ENCODE data around the gene C6orf52. TPM values are rescaled to one million over a fixed set of nuclear protein-coding genes. Genes with fewer than 3 reads are reported as not detected.

C6orf52 gene
- polyA plus RNA-seq, 1 donor from 2014 or later: 9.4 TPM

- Histone ChIP-seq H3K27me3 (ENCODE audit: insufficient read depth, low read depth, low read length) (no peaks in the 10 kb centered on the region), H3F3A (ENCODE audit: insufficient read depth, low read length, poor library complexity, severe bottlenecking) (no peaks in the 10 kb centered on the region), H2AFZ (ENCODE audit: low read depth, low read length) (peak overlapping the region; percentile 89), H3K27ac (ENCODE audit: low read length) (peak overlapping the region; percentile 56), H4K20me1 (ENCODE audit: insufficient read depth) (no peaks in the 10 kb centered on the region), H3K36me3 (ENCODE audit: insufficient read depth, low read length) (no peaks in the 10 kb centered on the region), H3K4me2 (ENCODE audit: low read length) (peak overlapping the region; percentile 61), H3K79me2 (replicated peaks; ENCODE audit: insufficient read depth, low read length) (peaks cover 10% of the 10 kb centered on the region), H3K9me3 (ENCODE audit: low read length) (no peaks in the 10 kb centered on the region), H3K4me3 (ENCODE audit: low read length) (peak overlapping the region; percentile 82), H3K9ac (ENCODE audit: low read length) (peak overlapping the region; percentile 75), H3K9me2 (ENCODE audit: insufficient read depth, low read length) (no peaks in the 10 kb centered on the region)
- TF ChIP-seq SMC3 (conservative IDR thresholded peaks at IDR 0.05; ENCODE audit: poor library complexity) (no peak), TAF1 (IDR thresholded peaks at IDR 0.05; ENCODE audit: low read depth) (no peak), EZH2 (IDR thresholded peaks at IDR 0.05; ENCODE audit: borderline replicate concordance, insufficient read depth, low read length, poor library complexity, severe bottlenecking) (no peak), MXI1 (conservative IDR thresholded peaks at IDR 0.05; ENCODE audit: poor library complexity, severe bottlenecking) (no peak), RAD21 (conservative IDR thresholded peaks at IDR 0.05) (no peak), POLR2AphosphoS5 (IDR thresholded peaks at IDR 0.05) (no peak), EP300 (conservative IDR thresholded peaks at IDR 0.05; ENCODE audit: poor library complexity, severe bottlenecking) (no peak)
- TF ChIP-seq, protein P1, sequence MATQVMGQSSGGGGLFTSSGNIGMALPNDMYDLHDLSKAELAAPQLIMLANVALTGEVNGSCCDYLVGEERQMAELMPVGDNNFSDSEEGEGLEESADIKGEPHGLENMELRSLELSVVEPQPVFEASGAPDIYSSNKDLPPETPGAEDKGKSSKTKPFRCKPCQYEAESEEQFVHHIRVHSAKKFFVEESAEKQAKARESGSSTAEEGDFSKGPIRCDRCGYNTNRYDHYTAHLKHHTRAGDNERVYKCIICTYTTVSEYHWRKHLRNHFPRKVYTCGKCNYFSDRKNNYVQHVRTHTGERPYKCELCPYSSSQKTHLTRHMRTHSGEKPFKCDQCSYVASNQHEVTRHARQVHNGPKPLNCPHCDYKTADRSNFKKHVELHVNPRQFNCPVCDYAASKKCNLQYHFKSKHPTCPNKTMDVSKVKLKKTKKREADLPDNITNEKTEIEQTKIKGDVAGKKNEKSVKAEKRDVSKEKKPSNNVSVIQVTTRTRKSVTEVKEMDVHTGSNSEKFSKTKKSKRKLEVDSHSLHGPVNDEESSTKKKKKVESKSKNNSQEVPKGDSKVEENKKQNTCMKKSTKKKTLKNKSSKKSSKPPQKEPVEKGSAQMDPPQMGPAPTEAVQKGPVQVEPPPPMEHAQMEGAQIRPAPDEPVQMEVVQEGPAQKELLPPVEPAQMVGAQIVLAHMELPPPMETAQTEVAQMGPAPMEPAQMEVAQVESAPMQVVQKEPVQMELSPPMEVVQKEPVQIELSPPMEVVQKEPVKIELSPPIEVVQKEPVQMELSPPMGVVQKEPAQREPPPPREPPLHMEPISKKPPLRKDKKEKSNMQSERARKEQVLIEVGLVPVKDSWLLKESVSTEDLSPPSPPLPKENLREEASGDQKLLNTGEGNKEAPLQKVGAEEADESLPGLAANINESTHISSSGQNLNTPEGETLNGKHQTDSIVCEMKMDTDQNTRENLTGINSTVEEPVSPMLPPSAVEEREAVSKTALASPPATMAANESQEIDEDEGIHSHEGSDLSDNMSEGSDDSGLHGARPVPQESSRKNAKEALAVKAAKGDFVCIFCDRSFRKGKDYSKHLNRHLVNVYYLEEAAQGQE (IDR thresholded peaks at IDR 0.05; ENCODE audit: borderline replicate concordance): no peak
- TF ChIP-seq, protein P2, sequence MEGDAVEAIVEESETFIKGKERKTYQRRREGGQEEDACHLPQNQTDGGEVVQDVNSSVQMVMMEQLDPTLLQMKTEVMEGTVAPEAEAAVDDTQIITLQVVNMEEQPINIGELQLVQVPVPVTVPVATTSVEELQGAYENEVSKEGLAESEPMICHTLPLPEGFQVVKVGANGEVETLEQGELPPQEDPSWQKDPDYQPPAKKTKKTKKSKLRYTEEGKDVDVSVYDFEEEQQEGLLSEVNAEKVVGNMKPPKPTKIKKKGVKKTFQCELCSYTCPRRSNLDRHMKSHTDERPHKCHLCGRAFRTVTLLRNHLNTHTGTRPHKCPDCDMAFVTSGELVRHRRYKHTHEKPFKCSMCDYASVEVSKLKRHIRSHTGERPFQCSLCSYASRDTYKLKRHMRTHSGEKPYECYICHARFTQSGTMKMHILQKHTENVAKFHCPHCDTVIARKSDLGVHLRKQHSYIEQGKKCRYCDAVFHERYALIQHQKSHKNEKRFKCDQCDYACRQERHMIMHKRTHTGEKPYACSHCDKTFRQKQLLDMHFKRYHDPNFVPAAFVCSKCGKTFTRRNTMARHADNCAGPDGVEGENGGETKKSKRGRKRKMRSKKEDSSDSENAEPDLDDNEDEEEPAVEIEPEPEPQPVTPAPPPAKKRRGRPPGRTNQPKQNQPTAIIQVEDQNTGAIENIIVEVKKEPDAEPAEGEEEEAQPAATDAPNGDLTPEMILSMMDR (IDR thresholded peaks at IDR 0.05; ENCODE audit: poor library complexity, severe bottlenecking): no peak
Observed at GRCh38 chr6:10722570-10722819, 28.1 kb upstream of the C6orf52 start.

GRCh38 chr6:10721850-10722569, 27.6 kb upstream of the C6orf52 start:
- Histone ChIP-seq H3K9ac (ENCODE audit: low read length) (peak overlapping the region; percentile 75), H4K20me1 (ENCODE audit: insufficient read depth) (no peaks in the 10 kb centered on the region), H2AFZ (ENCODE audit: low read depth, low read length) (peak overlapping the region; percentile 89), H3K36me3 (ENCODE audit: insufficient read depth, low read length) (no peaks in the 10 kb centered on the region), H3K27ac (ENCODE audit: low read length) (peak overlapping the region; percentile 56), H3K9me3 (ENCODE audit: low read length) (no peaks in the 10 kb centered on the region), H3K9me2 (ENCODE audit: insufficient read depth, low read length) (no peaks in the 10 kb centered on the region), H3F3A (ENCODE audit: insufficient read depth, low read length, poor library complexity, severe bottlenecking) (no peaks in the 10 kb centered on the region), H3K27me3 (ENCODE audit: insufficient read depth, low read depth, low read length) (no peaks in the 10 kb centered on the region), H3K4me3 (ENCODE audit: low read length) (peak overlapping the region; percentile 82), H3K4me2 (ENCODE audit: low read length) (peak overlapping the region; percentile 61), H3K79me2 (replicated peaks; ENCODE audit: insufficient read depth, low read length) (peaks cover 10% of the 10 kb centered on the region)
- TF ChIP-seq POLR2AphosphoS5 (IDR thresholded peaks at IDR 0.05) (no peak), EZH2 (IDR thresholded peaks at IDR 0.05; ENCODE audit: borderline replicate concordance, insufficient read depth, low read length, poor library complexity, severe bottlenecking) (no peak), MXI1 (conservative IDR thresholded peaks at IDR 0.05; ENCODE audit: poor library complexity, severe bottlenecking) (no peak), EP300 (conservative IDR thresholded peaks at IDR 0.05; ENCODE audit: poor library complexity, severe bottlenecking) (no peak), RAD21 (conservative IDR thresholded peaks at IDR 0.05) (no peak), SMC3 (conservative IDR thresholded peaks at IDR 0.05; ENCODE audit: poor library complexity) (no peak), TAF1 (IDR thresholded peaks at IDR 0.05; ENCODE audit: low read depth) (no peak)
- TF ChIP-seq, protein P1 (IDR thresholded peaks at IDR 0.05; ENCODE audit: borderline replicate concordance): no peak
- TF ChIP-seq, protein P2 (IDR thresholded peaks at IDR 0.05; ENCODE audit: poor library complexity, severe bottlenecking): no peak
